ENCODE measurements around the gene IRF2BP2. TPM values are rescaled to one million over a fixed set of nuclear protein-coding genes. Genes with fewer than 3 reads are reported as not detected.

Gene IRF2BP2
- total and polyA plus RNA-seq, 2 of the 13 experiments (the other 11 are each of a cell fraction or from before 2014, with no cell fraction given) = 140 to 147 TPM

- TF ChIP-seq KAT8 (CRISPR knock-in tag; IDR thresholded peaks at IDR 0.05) = peak; percentile 34; the same call in 1 of the 2 replicates
- no peak for TF ChIP-seq CREBL2 (CRISPR knock-in tag; IDR thresholded peaks at IDR 0.05; ENCODE audit: borderline replicate concordance)
- 0 out of 2 replicates have a peak, but pooled peaks have one; percentile 11 for TF ChIP-seq THRA (CRISPR knock-in tag; IDR thresholded peaks at IDR 0.05; ENCODE audit: borderline replicate concordance)
- TF ChIP-seq ZSCAN22 (CRISPR knock-in tag; IDR thresholded peaks at IDR 0.05) = no peak
- peak; percentile 59 for TF ChIP-seq YY1 (IDR thresholded peaks at IDR 0.05; ENCODE audit: insufficient read depth, insufficient replicate concordance, low read depth, low read length)
- TF ChIP-seq NFIC (IDR thresholded peaks at IDR 0.05; ENCODE audit: low read length) = no peak
- peak; percentile 56; the same call in 1 of the 2 replicates for TF ChIP-seq ARNTL (CRISPR knock-in tag; IDR thresholded peaks at IDR 0.05)
- TF ChIP-seq ZNF777 (CRISPR knock-in tag; IDR thresholded peaks at IDR 0.05) = 0 out of 2 replicates have a peak, but pooled peaks have one; percentile 0
- peak; percentile 21; the same call in 1 of the 2 replicates for TF ChIP-seq PHF8 (CRISPR knock-in tag; IDR thresholded peaks at IDR 0.05)
- no peak for TF ChIP-seq ZSCAN5A (CRISPR knock-in tag; IDR thresholded peaks at IDR 0.05; ENCODE audit: borderline replicate concordance)
- TF ChIP-seq PRMT3 (CRISPR knock-in tag; IDR thresholded peaks at IDR 0.05; ENCODE audit: borderline replicate concordance, low read depth) = no peak
- TF ChIP-seq ATM (IDR thresholded peaks at IDR 0.05; ENCODE audit: borderline replicate concordance) = 0 out of 2 replicates have a peak, but pooled peaks have one; percentile 14
- TF ChIP-seq BCL6 (CRISPR knock-in tag; IDR thresholded peaks at IDR 0.05) = peak; percentile 55; the same call in 1 of the 2 replicates
- no peak for TF ChIP-seq KDM4B (CRISPR knock-in tag; IDR thresholded peaks at IDR 0.05)
- TF ChIP-seq YEATS2 (CRISPR knock-in tag; IDR thresholded peaks at IDR 0.05; ENCODE audit: borderline replicate concordance) = 0 out of 2 replicates have a peak, but pooled peaks have one; percentile 29
- TF ChIP-seq REST (IDR thresholded peaks at IDR 0.05; ENCODE audit: borderline replicate concordance in 1 of 2, low read depth in 1 of 2, low read length in 2 of 2) = peak in 1 of 2 experiments; percentile 11; a peak in 1 of 4 replicates
- TF ChIP-seq TAF1 (CRISPR knock-in tag; IDR thresholded peaks at IDR 0.05) = peak; percentile 62
- peak; percentile 65 for TF ChIP-seq PAF1 (CRISPR knock-in tag; IDR thresholded peaks at IDR 0.05)
- no peak for TF ChIP-seq HIVEP1 (CRISPR knock-in tag; IDR thresholded peaks at IDR 0.05)
Observed at GRCh38 chr1:234605983-234606783, 3.8 kb downstream of the IRF2BP2 start (continued).

Measured in HepG2 (cell line).